Left ventricle myocardium inferior (tissue), 1 donor: ENCODE results near the gene FRMPD3. TPM values are rescaled to one million over a fixed set of nuclear protein-coding genes. Genes with fewer than 3 reads are reported as not detected.
"Not testable (repeated sequence)": the region's sequence is repeated elsewhere in the genome, so short reads cannot be mapped to it uniquely, and the experiment has no call there.

ENCODE experiments used
- DNase-seq: peaks from one replicate; pipeline ENCODE4 v3.0.0-alpha.2; 2020
- H3K27ac ChIP-seq: fragments of 200-600 bp; replicated peaks from 2 replicates; pipeline ENCODE4 v1.8.0; 2021
- H3K27me3 ChIP-seq: fragments of 200-600 bp; 2 replicates; pipeline ENCODE4 v1.8.0; 2021; ENCODE audit warnings: low read depth
- H3K36me3 ChIP-seq: fragments of 200-600 bp; 2 replicates; pipeline ENCODE4 v1.8.0; 2021
- H3K4me1 ChIP-seq: fragments of 200-600 bp; 2 replicates; pipeline ENCODE4 v1.8.0; 2021
- H3K4me3 ChIP-seq: fragments of 200-600 bp; 2 replicates; pipeline ENCODE4 v1.8.0; 2021; ENCODE audit warnings: mild to moderate bottlenecking, moderate library complexity
- H3K9me3 ChIP-seq: fragments of 200-600 bp; replicated peaks from 2 replicates; pipeline ENCODE4 v1.8.0; 2021
- intact Hi-C: fragments of 100-400 bp; cut with micrococcal nuclease; formaldehyde crosslinking; loops from one replicate; pipeline ENCODE4 v1.11.0; 2022
- total RNA-seq: library from RNA; stranded (reverse); fragmentation: NEBNext Ultra II Directional; extraction: Animal tissue kit (Norgen Biotek cat#: 25700); gene quantifications from one replicate; pipeline ENCODE4 v1.2.1, GENCODE V29; 2021
- TF ChIP-seq, protein P1 (sequence below): fragments of 200-600 bp; IDR thresholded peaks from 2 replicates; pipeline ENCODE4 v1.8.0; 2021; ENCODE audit warnings: antibody characterized with exemption, mild to moderate bottlenecking, borderline replicate concordance
- donor health status: DM: no; HTN: yes; CAD: no; lungs with severe emphysema.

The FRMPD3 gene
- total RNA-seq, 1 donor from 2014 or later = not detected

DNA sequence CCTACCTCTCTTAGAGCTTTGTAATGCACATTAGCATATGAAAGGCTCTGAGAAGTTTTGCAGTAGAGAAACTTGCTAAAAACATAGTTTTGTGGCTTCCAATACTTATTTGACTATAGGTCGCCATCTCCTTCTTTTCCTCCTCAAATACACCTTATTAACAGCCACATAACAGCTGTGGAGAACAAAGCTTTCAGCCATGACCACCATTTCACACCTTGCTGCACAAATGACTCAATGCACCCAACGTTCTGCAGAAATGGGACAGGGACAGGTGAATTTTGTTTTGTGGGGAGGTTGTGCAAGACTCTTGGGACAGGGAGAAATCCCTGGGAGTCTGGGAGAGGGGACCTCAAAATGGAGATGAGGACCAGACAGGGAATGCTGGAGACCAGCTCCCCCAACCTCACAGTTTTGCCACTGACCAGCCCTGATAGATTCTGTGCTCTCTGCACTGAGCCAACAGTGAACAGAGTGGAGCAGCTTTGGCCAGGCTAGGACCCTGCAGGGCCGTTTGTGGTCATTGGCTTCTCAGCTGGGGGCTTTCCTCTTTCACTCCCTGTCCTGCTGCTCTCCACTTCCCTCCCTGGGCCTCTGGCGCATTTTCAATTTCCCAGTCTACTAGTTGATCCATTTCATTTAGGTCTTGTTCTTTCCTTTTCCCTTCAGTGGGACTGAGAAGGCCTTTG, 16.6 kb downstream of the FRMPD3 start:
- no peak for DNase-seq
- no peak overlapping the region for H3K4me3 ChIP-seq
- H3K27me3 ChIP-seq = no peaks in the 10 kb centered on the region
- H3K4me1 ChIP-seq = no peaks in the 10 kb centered on the region
- intact Hi-C loops = no loop called here
- H3K9me3 ChIP-seq = no peaks in the 10 kb centered on the region
- H3K36me3 ChIP-seq = no peaks in the 10 kb centered on the region
- no peak overlapping the region for H3K27ac ChIP-seq
- TF ChIP-seq, protein P1, sequence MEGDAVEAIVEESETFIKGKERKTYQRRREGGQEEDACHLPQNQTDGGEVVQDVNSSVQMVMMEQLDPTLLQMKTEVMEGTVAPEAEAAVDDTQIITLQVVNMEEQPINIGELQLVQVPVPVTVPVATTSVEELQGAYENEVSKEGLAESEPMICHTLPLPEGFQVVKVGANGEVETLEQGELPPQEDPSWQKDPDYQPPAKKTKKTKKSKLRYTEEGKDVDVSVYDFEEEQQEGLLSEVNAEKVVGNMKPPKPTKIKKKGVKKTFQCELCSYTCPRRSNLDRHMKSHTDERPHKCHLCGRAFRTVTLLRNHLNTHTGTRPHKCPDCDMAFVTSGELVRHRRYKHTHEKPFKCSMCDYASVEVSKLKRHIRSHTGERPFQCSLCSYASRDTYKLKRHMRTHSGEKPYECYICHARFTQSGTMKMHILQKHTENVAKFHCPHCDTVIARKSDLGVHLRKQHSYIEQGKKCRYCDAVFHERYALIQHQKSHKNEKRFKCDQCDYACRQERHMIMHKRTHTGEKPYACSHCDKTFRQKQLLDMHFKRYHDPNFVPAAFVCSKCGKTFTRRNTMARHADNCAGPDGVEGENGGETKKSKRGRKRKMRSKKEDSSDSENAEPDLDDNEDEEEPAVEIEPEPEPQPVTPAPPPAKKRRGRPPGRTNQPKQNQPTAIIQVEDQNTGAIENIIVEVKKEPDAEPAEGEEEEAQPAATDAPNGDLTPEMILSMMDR = no peak

DNA sequence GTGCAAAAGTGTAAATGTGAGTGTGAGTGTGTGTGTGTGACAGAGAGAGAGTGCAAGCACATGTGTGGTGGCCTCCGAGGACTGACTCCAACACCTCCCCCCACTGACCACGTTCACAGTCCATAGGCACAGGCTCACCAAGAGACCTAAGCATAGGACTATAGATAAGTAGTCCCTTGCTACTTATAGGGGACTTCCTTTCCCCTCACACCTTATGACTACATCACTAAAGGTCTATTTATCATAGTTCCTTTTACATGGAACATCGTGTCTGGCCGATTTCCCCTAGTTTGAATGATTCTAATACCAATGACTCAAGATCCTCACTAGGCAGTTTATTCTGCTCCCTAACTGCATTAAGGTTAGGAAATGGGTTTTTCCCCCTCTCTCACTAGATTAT, 17.8 kb downstream of the FRMPD3 start:
- intact Hi-C loops = no loop called here
- Histone ChIP-seq H3K4me3 (no peak overlapping the region), H3K9me3 (no peaks in the 10 kb centered on the region), H3K27me3 (no peaks in the 10 kb centered on the region), H3K27ac (no peak overlapping the region), H3K4me1 (no peaks in the 10 kb centered on the region), H3K36me3 (no peaks in the 10 kb centered on the region)
- TF ChIP-seq, protein P1 = no peak
- DNase-seq = no peak

DNA sequence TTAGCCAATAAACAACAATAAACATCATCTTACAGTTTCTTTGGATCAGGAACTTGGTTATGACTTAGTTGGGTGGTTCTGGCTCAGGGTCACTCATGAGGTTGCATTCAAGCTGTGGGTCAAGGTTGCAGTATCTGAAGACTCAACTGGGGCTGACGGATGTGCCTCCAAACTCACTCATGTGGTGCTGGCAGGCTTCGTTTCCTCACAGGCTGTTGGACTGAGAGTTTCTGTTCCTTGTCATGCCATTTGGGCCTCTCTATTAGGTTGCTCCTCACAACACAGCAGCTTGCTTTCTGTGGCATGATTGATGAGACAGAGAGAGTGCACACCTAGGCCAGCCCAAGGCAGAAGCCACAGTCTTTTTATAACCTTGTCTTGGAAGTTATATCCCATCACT, 20.7 kb downstream of the FRMPD3 start:
- intact Hi-C loops = no loop called here
- no peaks in the 10 kb centered on the region for H3K9me3 ChIP-seq
- no peaks in the 10 kb centered on the region for H3K36me3 ChIP-seq
- TF ChIP-seq, protein P1 = no peak
- H3K4me3 ChIP-seq = no peak overlapping the region
- H3K27ac ChIP-seq = no peak overlapping the region
- no peaks in the 10 kb centered on the region for H3K27me3 ChIP-seq
- DNase-seq = no peak
- H3K4me1 ChIP-seq = no peaks in the 10 kb centered on the region

DNA sequence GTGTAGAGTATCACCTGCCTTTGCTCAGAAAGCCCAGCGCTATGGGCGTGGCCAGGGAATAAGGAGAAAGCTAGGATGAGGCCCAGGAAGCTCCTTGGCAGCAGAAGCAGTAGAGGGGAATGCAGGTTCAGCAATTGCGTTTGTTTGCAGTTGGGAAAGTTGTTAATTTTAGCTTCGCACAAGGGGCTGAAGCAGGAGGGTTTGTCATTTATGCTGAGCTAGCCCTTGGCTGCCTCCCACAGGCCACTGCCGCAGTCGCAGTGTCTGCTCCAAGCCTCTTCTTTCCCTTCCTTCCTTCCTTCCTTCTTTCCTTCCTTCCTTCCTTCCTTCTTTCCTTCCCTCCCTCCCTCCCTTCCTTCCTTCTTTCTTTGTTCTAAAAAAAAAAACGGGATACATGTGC, 21.5 kb downstream of the FRMPD3 start:
- TF ChIP-seq, protein P1 = no peak
- no peak for DNase-seq
- intact Hi-C loops = no loop called here
- Histone ChIP-seq H3K27ac (no peak overlapping the region), H3K9me3 (no peaks in the 10 kb centered on the region), H3K4me3 (no peak overlapping the region), H3K4me1 (no peaks in the 10 kb centered on the region), H3K27me3 (no peaks in the 10 kb centered on the region), H3K36me3 (no peaks in the 10 kb centered on the region)

DNA sequence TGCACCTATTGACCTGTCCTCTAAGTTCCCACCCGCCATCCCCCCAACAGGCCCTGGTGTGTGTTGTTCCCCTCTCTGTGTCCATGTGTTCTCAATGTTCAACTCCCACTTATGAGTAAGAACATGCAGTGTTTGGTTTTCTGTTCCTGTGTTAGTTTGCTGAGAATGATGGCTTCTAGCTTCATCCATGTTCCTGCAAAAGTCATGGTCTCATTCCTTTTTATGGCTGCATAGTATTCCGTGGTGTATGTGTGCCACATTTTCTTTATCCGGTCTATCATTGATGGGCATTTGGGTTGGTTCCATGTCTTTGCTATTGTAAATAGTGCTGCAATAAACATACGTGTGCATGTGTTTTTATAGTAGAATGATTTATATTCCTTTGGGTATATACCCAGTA, 22.0 kb downstream of the FRMPD3 start:
- intact Hi-C loops, H3K4me1 ChIP-seq, H3K36me3 ChIP-seq, DNase-seq, H3K27ac ChIP-seq, H3K27me3 ChIP-seq, H3K4me3 ChIP-seq, H3K9me3 ChIP-seq: not testable (repeated sequence)

DNA sequence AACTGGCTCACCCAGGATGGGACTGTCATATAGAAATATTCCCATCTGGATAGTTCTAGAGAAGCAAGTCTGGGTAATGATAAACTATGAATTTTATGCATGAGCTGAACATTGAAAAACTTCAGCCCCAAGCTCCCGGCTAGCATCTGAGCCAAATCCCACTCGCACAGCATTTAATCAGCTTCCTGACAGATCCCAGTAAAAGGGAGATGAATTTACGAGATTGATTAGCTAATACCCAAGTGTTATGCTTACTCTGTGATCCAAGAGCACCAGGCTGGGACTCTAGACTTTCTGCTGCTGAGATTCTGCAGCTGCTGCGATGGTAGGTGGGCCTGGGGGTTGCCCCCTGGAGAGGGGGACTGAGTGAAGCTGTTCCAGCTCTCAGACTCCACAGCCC, 28.0 kb downstream of the FRMPD3 start:
- Histone ChIP-seq H3K27me3 (no peaks in the 10 kb centered on the region), H3K4me3 (no peak overlapping the region), H3K9me3 (no peaks in the 10 kb centered on the region), H3K27ac (no peak overlapping the region), H3K4me1 (no peaks in the 10 kb centered on the region), H3K36me3 (no peaks in the 10 kb centered on the region)
- no peak for DNase-seq
- TF ChIP-seq, protein P1 = no peak
- intact Hi-C loops = no loop called here
